Smooth muscle cell (in vitro differentiated cells): ENCODE measurements around the gene ACAT2. TPM values are rescaled to one million over a fixed set of nuclear protein-coding genes. Genes with fewer than 3 reads are reported as not detected.
"Not testable (repeated sequence)": the region's sequence is repeated elsewhere in the genome, so short reads cannot be mapped to it uniquely, and the experiment has no call there.

Source experiments
- DNase-seq: peaks from one replicate; lab custom pipeline; 2025; ENCODE audit not compliant: unreplicated experiment; lab: John Stamatoyannopoulos, UW
- H2AFZ ChIP-seq: fragments of 200-600 bp; sonication (generic); 2 replicates; pipeline ENCODE4 v1.6.0; 2016; ENCODE audit warnings: antibody characterized with exemption, low read depth, mild to moderate bottlenecking
- H3F3A ChIP-seq: fragments of 200-600 bp; sonication (generic); 2 replicates; pipeline ENCODE4 v1.6.0; 2017; ENCODE audit warnings: antibody characterized with exemption, low read depth
- H3K27ac ChIP-seq: fragments of 200-600 bp; sonication (generic); 2 replicates; pipeline ENCODE4 v1.5.1; 2016; ENCODE audit warnings: low read depth, mild to moderate bottlenecking
- H3K27me3 ChIP-seq: fragments of 200-600 bp; sonication (generic); 2 replicates; pipeline ENCODE4 v1.6.1; 2016; ENCODE audit warnings: low read depth, mild to moderate bottlenecking
- H3K36me3 ChIP-seq: fragments of 200-600 bp; sonication (generic); 2 replicates; pipeline ENCODE4 v1.5.1; 2016; ENCODE audit warnings: low read depth
- H3K4me1 ChIP-seq: fragments of 200-600 bp; sonication (generic); 2 replicates; pipeline ENCODE4 v1.5.1; 2016; ENCODE audit warnings: low read depth
- H3K4me2 ChIP-seq: fragments of 200-600 bp; sonication (generic); 2 replicates; pipeline ENCODE4 v1.6.0; 2016; ENCODE audit warnings: mild to moderate bottlenecking
- H3K4me3 ChIP-seq: fragments of 200-600 bp; sonication (generic); 2 replicates; pipeline ENCODE4 v1.5.1; 2016; ENCODE audit warnings: mild to moderate bottlenecking
- H3K79me2 ChIP-seq: fragments of 200-600 bp; sonication (generic); 2 replicates; pipeline ENCODE4 v1.6.0; 2016; ENCODE audit warnings: low read depth, mild to moderate bottlenecking
- H3K9ac ChIP-seq: fragments of 200-600 bp; sonication (generic); 2 replicates; pipeline ENCODE4 v1.6.0; 2016; ENCODE audit warnings: low read depth
- H3K9me3 ChIP-seq: fragments of 200-600 bp; sonication (generic); replicated peaks from 2 replicates; pipeline ENCODE4 v1.5.1; 2016; ENCODE audit warnings: low read depth
- H4K20me1 ChIP-seq: fragments of 200-600 bp; sonication (generic); 2 replicates; pipeline ENCODE4 v1.6.0; 2016; ENCODE audit warnings: low read depth
- CTCF ChIP-seq: fragments of 200-600 bp; sonication (generic); IDR thresholded peaks from 2 replicates; pipeline ENCODE4 v1.5.1; 2017; ENCODE audit warnings: borderline replicate concordance, mild to moderate bottlenecking, antibody characterized with exemption; ENCODE audit not compliant: insufficient read depth, poor library complexity, severe bottlenecking
- WGBS: methylation state at CpG from one replicate; pipeline ENCODE4 v1.1.7; 2016; ENCODE audit warnings: low lambda C conversion rate; 5-methylcytosine and 5-hydroxymethylcytosine counted together
- polyA plus RNA-seq: library from polyadenylated mRNA; unstranded; fragments of >200 nt; fragmentation: Nextera tagmentation; extraction: Ambion mirVana; gene quantifications from 2 replicates; pipeline ENCODE4 v1.2.1, GENCODE V29; 2016
- total RNA-seq: library from RNA; depleted of rRNA; stranded (reverse); fragments of >200 nt; gene quantifications from 2 replicates; pipeline ENCODE4 v1.2.3, GENCODE V29; 2014

ACAT2 gene
- total and polyA plus RNA-seq, 2 experiments from 2014 or later, result 21.5 to 82.5 TPM

- peaks cover 66% of the 10 kb centered on the region for H4K20me1 ChIP-seq
- peaks cover 90% of the 10 kb centered on the region for H3K79me2 ChIP-seq
- H3K4me3 ChIP-seq, result peak overlapping the region; percentile 77
- no peaks in the 10 kb centered on the region for H3K36me3 ChIP-seq
- H3K4me2 ChIP-seq, result peak overlapping the region; percentile 98
- no peak overlapping the region for H2AFZ ChIP-seq
- peaks cover 25% of the 10 kb centered on the region for H3K4me1 ChIP-seq
- no peaks in the 10 kb centered on the region for H3K27me3 ChIP-seq
- H3K9me3 ChIP-seq, result no peaks in the 10 kb centered on the region
- peak overlapping the region; percentile 99 for H3K27ac ChIP-seq
- peaks cover 5% of the 10 kb centered on the region for H3F3A ChIP-seq
- no peak for DNase-seq
- WGBS, result 57% methylated on average over 4 of the region's 4 CpGs
- H3K9ac ChIP-seq, result peak overlapping the region; percentile 98
- TF ChIP-seq CTCF, result no peak
Measured at GRCh38 chr6:159729598-159730331, 32.1 kb upstream of the ACAT2 start.

- Histone ChIP-seq H3F3A (peaks cover 5% of the 10 kb centered on the region), H3K79me2 (peaks cover 90% of the 10 kb centered on the region), H3K4me3 (peak overlapping the region; percentile 77), H3K36me3 (no peaks in the 10 kb centered on the region), H3K27ac (peak overlapping the region; percentile 99), H3K4me1 (peaks cover 25% of the 10 kb centered on the region), H3K9me3 (no peaks in the 10 kb centered on the region), H3K9ac (no peak overlapping the region), H2AFZ (no peak overlapping the region), H4K20me1 (peaks cover 72% of the 10 kb centered on the region), H3K4me2 (peak overlapping the region; percentile 98), H3K27me3 (no peaks in the 10 kb centered on the region)
- TF ChIP-seq CTCF, result no peak
- no peak for DNase-seq
- 92% methylated on average over 6 of the region's 6 CpGs for WGBS
Measured at GRCh38 chr6:159730332-159730676, 31.5 kb upstream of the ACAT2 start.

- H3K27ac ChIP-seq, H3K4me2 ChIP-seq, H3F3A ChIP-seq, H3K4me3 ChIP-seq, H3K9ac ChIP-seq, H2AFZ ChIP-seq, H3K27me3 ChIP-seq, DNase-seq, H3K36me3 ChIP-seq, H3K9me3 ChIP-seq: not testable (repeated sequence)
- peaks cover 18% of the 10 kb centered on the region for H3K4me1 ChIP-seq
- H4K20me1 ChIP-seq, result peaks cover 94% of the 10 kb centered on the region
- peaks cover 100% of the 10 kb centered on the region for H3K79me2 ChIP-seq
- WGBS, result 98% methylated on average over 12 of the region's 12 CpGs
Measured at GRCh38 chr6:159732550-159732949, 29.3 kb upstream of the ACAT2 start.

- H3K4me3 ChIP-seq, H3K27ac ChIP-seq, H3K4me2 ChIP-seq, H3K9me3 ChIP-seq, DNase-seq, H3K9ac ChIP-seq, H3K36me3 ChIP-seq, H2AFZ ChIP-seq, H3F3A ChIP-seq, H3K27me3 ChIP-seq: not testable (repeated sequence)
- Histone ChIP-seq H4K20me1 (peaks cover 100% of the 10 kb centered on the region), H3K79me2 (peaks cover 100% of the 10 kb centered on the region), H3K4me1 (peaks cover 18% of the 10 kb centered on the region)
- 96% methylated on average over 12 of the region's 12 CpGs for WGBS
Measured at GRCh38 chr6:159733395-159733794, 28.4 kb upstream of the ACAT2 start.
